Stimulated activated naive CD4-positive, alpha-beta T cell treated with Interleukin-2 at 50 U/mL for 16 hours (primary cell): ENCODE results near the gene KIAA1217.

Experiments used
- DNase-seq: peaks from one replicate; lab custom pipeline; 2025; lab: John Stamatoyannopoulos, UW

The KIAA1217 gene

GRCh38 chr10:24596217-24596930 is 387.4 kb downstream of the KIAA1217 start:
- DNase-seq = no peak

DNA sequence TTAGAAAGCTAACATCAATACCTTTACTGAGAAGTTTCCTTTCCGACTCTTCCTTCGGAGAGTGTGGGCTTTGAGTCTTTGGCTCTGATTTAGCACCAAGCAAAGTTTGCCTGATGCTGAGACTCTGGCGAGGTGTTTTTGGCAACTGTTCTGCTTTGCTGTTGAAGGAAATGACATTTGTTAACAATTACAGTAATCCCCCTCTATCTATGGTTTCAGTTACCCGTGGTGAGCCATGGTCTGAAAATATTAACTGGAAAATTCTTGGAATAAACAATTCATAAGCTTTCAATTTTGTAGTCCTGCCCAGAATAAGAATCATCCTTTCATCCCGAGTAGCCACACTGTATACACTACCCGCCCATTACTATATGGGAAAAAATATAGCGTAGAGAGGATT is 388.5 kb downstream of the KIAA1217 start:
- no peak for DNase-seq
